Measurements from ENCODE around the gene OBSL1. TPM values are rescaled to one million over a fixed set of nuclear protein-coding genes. Genes with fewer than 3 reads are reported as not detected.

Gene OBSL1
- total and polyA plus RNA-seq, 2 donors (not counting 3 experiments of a cell fraction or from before 2014, with no cell fraction given), result 16.7 to 20.7 TPM

- no peak overlapping the region for H3K27ac ChIP-seq (ENCODE audit: insufficient read depth, low read depth, low read length)
- intact Hi-C loops (cut with micrococcal nuclease), result no loop called here
- no peak overlapping the region for H3K4me3 ChIP-seq (replicated peaks in 1 of 3; ENCODE audit: insufficient read depth in 1 of 3, low read depth in 1 of 3, low read length in 3 of 3)
- no TSS peak for BruUV-seq (replicated peaks)
- no peak overlapping the region for H3K9ac ChIP-seq (replicated peaks; ENCODE audit: extremely low read depth, insufficient read depth, low read length)
- FAIRE-seq (no peak), DNase-seq (ENCODE audit: low read depth, low spot score) (no peak)
- H3K36me3 ChIP-seq (ENCODE audit: control insufficient read depth in 2 of 2, extremely low read depth in 1 of 2, insufficient read depth in 2 of 2, low read length in 2 of 2), result no peaks in the 10 kb centered on the region
- H3K4me2 ChIP-seq (ENCODE audit: insufficient read depth, low read length), result no peak overlapping the region
- no peaks in the 10 kb centered on the region for H3K9me1 ChIP-seq (replicated peaks; ENCODE audit: control insufficient read depth, extremely low read depth, insufficient read depth, low read length)
- peaks cover 7% of the 10 kb centered on the region for H3K4me1 ChIP-seq (ENCODE audit: control insufficient read depth, extremely low read depth, insufficient read depth, low read length)
- no peaks in the 10 kb centered on the region for H4K20me1 ChIP-seq (replicated peaks; ENCODE audit: control insufficient read depth, extremely low read depth, insufficient read depth, low read length)
- H2AFZ ChIP-seq (ENCODE audit: low read depth, low read length), result no peak overlapping the region
- H3K27me3 ChIP-seq (ENCODE audit: control insufficient read depth in 2 of 2, insufficient read depth in 2 of 2, low read length in 2 of 2), result peaks cover 15 to 16% of the 10 kb centered on the region in 2 experiments
- H3K9me3 ChIP-seq (replicated peaks; ENCODE audit: control insufficient read depth, insufficient read depth, low read length), result no peaks in the 10 kb centered on the region
- TF ChIP-seq FOS (IDR thresholded peaks at IDR 0.05; ENCODE audit: borderline replicate concordance, insufficient read depth, low read length) (no peak), JUN (IDR thresholded peaks at IDR 0.05; ENCODE audit: borderline replicate concordance, insufficient read depth, insufficient read length, low read depth) (no peak), MYC (IDR thresholded peaks at IDR 0.05; ENCODE audit: low read depth, low read length) (no peak), POLR2A (IDR thresholded peaks at IDR 0.05; ENCODE audit: low read depth, low read length) (no peak), EZH2 (IDR thresholded peaks at IDR 0.05; ENCODE audit: borderline replicate concordance, low read depth, low read length, severe bottlenecking) (no peak), CTCF (IDR thresholded peaks at IDR 0.05; ENCODE audit: extremely low read depth in 1 of 2, insufficient read depth in 1 of 2, low read depth in 1 of 2, low read length in 2 of 2) (no peak), GATA2 (IDR thresholded peaks at IDR 0.05; ENCODE audit: insufficient read depth, insufficient read length, low read depth, low read length) (no peak), POLR2AphosphoS5 (IDR thresholded peaks at IDR 0.05; ENCODE audit: insufficient read depth, low read depth, low read length) (no peak), MAX (IDR thresholded peaks at IDR 0.05; ENCODE audit: insufficient read depth, insufficient read length) (no peak)
- CTCF ChIA-PET, result interaction anchor here (1.0 to 4.9 kb wide), 8 partner anchors 9 to 151 kb away, joined by 3 to 47 read pairs (median 8); a partner anchor contains a TSS
- POLR2A ChIA-PET, result no interaction called here
- H3K79me2 ChIP-seq (ENCODE audit: control insufficient read depth, insufficient read depth, low read length), result no peaks in the 10 kb centered on the region
- dilution Hi-C loops (cut with MboI; ENCODE audit: extremely low pct_ligation_motif_present, low sequenced_read_pairs), result no loop called here
Measured at GRCh38 chr2:219538956-219539788, 32.2 kb downstream of the OBSL1 start.

Data from endothelial cell of umbilical vein (primary cell).